Measurements from ENCODE around the gene GATA6.

GATA6 gene

DNA sequence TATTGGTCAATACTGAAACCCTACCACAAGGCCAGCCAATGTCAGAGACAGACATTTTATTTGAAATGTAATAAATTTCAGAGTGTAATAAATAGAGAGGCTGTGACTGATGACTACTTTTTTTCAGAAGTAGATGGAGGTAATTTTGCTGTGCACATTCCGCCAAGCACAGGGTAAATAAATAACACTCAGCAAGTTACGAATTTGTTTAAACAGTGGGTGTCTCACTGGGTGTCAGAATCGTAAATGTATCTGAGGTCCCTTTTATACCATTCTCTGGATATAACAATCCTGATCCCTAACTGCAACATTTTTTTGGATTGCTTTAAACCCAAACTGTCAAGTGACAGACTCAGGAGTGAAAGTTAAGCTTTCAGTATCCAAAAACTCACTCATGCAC, 74.1 kb downstream of the GATA6 start:
- DNase-seq (ENCODE audit: low spot score), result no peak

DNA sequence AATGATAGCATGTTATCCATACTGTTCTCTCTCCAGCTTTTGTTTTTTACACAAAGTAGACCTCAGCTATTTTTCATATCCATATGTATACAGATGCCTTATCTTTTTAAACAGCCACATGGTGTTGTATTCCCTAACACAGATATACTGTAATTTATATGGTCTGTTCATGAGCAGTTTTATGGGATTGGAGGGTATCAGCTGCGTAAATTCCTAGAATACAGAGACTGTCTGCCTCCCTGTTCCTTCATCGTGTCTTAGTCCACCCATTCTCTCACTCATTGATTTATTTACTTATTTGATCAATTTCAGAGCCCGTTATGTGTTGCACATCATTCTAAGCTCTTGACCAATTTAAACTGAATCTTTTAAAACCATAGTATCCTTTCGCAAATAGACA, 80.6 kb downstream of the GATA6 start:
- no peak for DNase-seq (ENCODE audit: low spot score)

DNA sequence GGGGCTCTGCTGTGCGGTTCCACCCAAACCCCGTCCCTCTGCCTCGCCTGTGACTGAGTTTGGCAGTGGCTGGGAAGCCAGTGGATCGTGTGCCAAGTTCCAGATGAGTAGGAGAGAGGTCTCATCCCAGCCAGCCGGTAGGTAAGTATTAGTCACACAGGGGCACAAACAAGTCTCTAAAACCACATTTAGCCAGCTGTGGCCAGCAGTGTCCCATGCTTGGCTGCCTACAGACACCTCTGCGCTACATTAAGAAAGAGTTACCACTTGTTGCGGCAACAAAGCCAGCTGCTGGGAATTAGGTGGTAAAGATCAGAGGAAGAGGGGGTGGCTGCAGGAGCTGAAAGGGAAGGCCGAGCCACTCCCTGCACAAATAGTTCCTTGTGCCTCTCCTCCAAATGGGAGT, 81.2 kb downstream of the GATA6 start:
- no peak for DNase-seq (ENCODE audit: low spot score)

All from AG08395 (cell line).